Eye (tissue), 1 donor: ENCODE data around the gene NFIA.
A peak's percentile ranks its signal among the peaks of the same experiment; 100 is the strongest.

ENCODE experiments used
- DNase-seq: peaks from one replicate; pipeline ENCODE4 v3.0.0-alpha.2; 2015

The NFIA gene

DNA sequence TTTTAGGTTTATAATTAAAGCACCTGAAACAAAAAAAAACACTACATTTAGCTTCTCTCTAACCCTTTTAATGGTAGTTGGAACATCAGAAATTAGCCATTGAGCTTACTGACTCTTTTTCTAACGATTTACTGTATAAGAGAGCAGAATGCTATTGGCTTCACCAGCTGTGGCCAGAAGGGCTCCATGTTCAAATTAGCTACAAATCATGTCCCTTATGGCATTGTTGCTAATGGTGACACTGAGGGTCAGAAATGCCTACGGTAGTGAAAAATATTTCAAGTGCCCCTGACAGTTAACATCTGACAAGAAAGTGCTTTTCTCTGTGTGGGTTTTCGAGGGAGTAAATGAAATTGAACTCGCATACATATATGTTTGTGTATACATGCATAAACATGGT is 232.7 kb downstream of the NFIA start:
- DNase-seq, result peak; percentile 30

DNA sequence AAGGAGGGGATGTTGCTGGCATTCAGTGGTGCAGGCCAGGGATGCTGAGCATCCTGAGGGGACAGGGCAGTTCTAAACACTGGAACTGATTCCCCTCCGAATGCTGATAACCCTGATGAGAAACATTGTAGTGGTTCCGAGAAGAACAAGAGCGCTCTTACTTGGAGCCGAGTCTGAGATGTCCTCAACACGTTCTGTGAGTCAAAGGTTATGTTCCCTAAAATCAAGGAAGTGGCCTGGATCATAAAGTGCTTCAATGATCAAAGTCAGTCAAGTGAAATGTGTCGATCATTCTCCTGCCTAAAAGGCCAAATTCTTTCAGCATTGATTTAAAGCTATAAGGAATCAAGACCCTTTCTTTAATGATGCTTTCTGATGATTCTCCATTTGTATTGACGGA is 234.1 kb downstream of the NFIA start:
- DNase-seq, result no peak

DNA sequence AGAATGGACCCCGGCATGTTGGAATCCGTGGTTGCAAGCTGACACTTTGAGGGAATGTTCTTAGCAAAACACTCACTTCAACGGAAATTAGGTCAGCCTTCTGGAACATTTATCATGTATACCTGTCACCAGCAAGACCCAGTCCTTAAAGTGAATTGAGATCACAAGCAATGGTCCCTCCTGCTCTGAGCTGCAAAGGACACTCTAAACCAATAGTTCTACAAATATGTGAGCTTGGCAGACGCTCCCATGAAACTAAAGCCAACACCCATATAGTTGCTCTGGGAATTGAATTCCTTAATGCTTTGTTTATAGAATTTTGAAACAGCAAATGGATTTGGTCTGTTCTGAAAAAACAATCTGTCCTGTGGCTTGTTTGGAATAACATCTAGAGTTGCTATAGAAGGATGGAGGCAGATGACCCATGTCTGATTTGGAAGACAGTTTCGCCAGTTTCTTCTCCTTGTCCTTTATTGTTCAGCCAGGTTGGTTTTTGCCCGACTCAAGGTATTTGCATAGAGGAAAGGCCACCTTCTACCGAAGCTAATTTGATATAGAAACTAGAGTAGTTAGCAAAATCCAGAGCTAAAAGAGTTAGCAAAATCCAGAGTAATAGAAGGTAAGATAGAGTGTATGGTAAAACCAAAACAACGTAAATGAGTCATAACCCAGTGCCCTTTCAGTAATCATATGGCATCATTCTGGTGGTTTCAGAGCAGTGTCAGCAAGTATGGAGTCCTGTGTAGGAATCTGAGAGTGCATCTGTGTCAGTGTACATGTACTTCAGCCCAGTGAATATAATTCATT is 236.2 kb downstream of the NFIA start:
- DNase-seq, result peak; percentile 51

DNA sequence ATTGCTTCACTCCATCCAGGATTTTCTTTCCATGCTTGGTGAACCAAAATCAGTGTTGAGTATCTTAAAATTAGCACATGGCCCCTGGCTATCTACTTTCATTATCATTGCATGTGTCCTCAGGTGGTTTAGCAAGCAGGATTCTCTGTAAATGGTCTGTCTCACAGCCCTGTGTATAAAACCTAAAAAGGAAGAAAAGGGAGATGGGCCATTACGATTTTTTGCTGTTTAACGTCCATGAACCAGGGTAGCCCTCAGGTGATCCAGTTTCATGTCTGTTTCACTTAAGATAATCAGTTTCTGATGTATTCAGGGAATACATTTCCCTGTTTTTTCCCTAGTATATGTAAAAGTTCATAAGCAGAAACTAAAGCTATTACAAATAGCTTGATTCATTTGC is 238.2 kb downstream of the NFIA start:
- DNase-seq, result no peak

DNA sequence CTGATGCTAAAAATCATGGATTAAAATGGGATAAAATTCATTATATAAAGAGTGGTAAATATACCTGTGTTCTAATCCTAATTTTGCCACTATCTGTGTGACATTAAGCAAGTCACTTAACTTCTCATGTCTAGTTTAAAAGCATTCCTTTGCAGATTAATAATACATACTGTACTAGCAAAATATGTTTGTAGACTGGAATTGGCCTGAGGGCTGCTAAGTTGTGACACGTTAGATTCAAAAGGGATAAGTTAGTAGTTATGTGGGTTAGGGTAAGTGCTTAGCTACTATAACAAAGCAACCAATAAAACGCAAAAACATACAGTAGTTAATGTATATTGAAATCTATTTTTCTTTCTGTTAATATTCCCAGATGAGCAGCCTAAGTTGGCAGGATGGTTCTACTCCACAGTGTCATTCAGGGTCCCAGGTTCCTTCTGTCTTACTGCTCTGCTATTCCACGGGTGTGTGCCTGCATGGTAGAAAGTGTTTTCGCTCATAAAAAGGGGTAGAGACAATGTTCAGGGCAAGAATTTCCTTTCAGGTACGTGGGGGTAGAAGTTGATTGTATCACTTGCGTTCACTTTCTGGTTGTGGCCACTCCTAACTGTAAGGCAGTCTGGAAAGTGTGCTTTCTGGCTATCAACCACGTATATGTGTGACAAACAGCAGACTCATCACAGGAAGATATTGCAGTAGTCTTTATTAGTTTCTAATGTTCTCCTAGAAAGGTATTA is 239.8 kb downstream of the NFIA start:
- no peak for DNase-seq

DNA sequence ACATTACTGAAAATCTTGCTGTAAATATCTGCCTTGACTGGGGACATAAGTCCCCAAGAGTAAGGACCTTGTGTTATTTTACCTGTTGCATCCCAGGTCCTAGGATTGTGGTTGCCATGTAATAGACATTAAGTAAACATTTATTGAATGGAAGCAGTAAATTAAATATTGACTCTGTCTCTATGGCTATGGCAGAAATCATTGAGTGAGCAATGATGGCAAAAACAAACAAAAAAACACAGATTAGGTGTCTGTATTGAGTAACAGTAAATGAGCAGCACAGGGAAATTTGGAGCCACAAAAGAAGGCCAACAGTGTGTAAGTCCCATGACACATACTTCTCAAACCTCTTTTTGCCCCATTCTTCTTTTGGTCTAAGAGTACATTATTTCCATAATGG is 240.4 kb downstream of the NFIA start:
- DNase-seq, result no peak

DNA sequence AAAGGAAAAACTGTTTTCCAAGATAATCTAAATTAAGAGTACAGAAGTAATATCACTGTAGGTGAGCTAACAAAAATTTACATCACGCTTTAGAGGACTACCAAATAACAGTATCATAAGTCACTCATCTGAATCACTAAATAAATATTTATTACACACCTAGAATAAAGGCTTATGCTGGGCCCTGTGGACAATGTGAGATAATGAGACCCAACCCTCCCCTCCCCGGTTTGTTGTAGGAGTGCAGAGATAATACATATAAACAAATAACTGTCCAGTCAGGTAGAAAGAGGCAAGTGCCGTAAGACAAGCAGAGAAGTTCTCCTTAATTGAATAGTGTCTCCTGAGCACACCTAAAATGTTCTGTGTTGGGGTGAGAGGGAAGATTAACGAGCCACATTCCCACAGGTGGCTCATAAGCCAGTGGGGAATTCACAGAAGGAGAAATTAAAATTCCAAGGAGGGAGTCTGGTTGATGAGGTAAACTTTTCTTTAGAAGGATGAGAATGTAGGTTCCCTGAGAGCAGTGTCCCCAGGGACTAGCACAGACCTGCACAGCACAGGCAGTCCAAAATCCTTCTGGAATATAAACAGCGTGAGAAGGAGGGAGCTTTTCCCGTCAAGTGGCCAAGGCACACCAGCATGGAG is 241.4 kb downstream of the NFIA start:
- DNase-seq, result no peak

DNA sequence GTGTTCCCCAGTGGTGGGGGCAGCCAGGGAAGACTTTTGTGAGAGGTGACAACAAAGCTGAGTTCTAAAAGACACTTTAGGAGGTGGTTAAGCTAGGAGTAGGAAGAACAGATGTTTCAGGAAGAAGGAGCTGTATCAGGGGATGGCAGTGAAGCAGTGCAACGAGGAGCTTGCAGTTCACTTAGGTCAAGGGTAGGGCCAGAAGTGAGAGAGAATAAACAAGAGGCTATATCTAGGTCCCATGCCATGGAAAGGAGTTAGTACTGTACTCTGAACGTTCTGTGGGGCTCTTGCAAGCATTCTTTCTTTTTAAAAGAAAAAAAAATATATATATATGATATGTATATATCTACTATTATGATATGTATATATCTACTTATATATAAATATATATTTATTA is 244.4 kb downstream of the NFIA start:
- no peak for DNase-seq

DNA sequence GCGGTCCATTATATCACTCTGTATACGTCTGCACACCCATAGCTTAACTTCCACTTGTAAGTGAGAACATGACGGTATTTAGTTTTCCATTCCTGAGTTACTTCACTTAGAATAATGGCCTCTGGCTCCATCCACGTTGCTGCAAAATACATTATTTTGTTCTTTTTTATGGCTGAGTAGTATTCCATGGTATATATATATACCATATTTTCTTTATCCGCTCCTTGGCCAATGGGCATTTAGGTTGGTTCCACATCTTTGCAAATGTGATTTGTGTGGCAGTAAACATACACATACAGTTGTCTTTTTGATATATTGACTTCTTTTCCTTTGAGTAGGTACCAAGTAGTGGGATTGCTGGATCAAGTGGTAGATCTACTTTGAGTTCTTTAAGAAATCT is 245.1 kb downstream of the NFIA start:
- no peak for DNase-seq

DNA sequence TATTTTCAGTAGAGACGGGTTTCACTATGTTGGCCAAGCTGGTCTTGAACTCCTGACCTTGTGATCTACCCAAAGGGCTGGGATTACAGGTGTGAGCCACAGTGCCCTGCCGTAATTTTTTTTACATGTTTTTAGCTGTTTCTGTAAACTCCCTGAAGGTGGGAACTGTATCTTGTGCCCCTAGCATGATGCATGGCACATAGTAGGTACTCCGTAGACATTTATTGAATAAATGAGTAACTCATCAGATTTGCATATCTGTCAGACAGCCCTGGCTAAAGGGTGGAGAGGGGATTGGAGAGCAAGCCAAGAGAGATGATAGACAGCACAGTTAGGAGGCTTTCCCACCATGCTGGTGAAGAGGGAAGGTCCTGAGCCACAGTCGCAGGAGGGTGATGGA is 247.2 kb downstream of the NFIA start:
- no peak for DNase-seq

DNA sequence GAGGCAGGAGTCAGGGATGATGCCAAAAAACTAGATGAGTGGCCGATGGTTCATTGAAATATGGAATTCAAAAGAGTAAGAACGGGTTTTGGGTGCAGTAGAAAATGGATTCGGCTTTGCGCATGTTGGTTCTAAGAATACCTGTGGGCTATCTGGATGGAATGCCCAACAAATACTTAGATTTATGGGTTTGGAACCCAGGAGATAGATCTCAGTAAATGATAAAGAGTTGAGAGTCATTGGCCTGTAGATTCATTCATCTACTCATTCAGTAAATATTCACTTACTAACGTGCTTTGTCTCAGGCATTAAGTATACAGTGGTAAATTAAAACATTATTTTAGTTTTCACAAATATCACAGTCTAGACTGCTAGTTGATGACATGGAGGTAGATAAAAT is 247.7 kb downstream of the NFIA start:
- DNase-seq, result no peak

DNA sequence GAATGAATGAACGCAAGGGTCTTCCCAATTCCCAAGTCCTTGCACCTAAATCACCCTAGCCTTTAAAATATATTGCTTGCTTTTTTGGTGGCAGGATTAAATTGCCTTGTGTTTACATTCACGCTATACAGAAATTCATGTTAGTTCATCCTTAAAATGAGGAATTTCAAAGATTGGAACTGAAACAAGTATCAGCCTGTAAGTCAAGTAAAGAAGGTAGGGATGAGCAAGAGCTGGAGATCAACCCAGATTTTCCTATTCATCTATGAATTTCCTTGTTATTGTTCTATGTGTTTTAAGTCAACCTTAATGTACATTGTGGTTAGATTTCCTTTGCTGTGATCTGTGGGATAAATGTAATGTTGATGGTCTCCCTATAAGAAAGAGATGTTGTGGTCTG is 248.2 kb downstream of the NFIA start:
- no peak for DNase-seq

DNA sequence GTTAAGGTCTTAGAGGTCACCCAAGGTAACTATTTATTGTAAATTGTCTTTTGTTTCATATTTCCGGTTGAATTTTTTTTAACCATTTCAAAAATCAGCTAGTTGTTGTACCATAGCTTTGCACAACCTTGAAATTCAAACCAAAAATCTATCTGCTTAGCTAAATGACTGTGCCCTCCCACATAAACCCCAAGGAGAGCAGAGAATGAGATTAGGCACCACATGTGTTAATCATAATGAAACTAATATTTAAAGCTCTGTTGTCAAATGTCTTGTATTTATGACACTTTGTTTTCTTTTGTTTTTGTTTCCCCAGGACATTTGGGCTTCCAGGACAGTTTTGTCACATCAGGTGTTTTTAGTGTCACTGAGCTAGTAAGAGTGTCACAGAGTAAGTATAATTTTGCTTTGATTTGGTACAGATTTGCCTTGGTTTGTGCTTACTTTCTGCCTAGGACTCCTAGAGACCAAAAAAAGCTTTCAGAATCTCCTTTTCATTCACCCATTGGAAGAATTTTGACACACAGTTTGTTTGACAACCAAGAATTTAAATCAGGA is 249.9 kb downstream of the NFIA start:
- DNase-seq, result no peak

DNA sequence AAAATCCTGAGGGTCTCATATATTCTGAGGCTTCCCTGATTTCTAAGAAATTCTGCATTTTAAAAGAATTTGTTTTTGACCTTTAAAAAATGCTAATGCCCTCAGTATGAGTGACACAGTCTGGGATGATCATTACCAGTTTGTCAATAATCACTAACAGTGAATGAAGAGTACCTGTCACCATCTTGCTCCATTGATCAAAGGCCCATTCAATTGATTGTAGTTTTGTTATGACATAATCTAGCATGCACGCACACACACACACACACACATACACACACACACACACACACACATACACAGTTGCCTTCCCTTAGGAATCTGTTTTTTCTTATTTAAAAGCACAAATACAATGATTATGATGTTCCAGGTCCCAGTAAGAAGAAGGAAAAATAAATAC is 250.4 kb downstream of the NFIA start:
- no peak for DNase-seq

DNA sequence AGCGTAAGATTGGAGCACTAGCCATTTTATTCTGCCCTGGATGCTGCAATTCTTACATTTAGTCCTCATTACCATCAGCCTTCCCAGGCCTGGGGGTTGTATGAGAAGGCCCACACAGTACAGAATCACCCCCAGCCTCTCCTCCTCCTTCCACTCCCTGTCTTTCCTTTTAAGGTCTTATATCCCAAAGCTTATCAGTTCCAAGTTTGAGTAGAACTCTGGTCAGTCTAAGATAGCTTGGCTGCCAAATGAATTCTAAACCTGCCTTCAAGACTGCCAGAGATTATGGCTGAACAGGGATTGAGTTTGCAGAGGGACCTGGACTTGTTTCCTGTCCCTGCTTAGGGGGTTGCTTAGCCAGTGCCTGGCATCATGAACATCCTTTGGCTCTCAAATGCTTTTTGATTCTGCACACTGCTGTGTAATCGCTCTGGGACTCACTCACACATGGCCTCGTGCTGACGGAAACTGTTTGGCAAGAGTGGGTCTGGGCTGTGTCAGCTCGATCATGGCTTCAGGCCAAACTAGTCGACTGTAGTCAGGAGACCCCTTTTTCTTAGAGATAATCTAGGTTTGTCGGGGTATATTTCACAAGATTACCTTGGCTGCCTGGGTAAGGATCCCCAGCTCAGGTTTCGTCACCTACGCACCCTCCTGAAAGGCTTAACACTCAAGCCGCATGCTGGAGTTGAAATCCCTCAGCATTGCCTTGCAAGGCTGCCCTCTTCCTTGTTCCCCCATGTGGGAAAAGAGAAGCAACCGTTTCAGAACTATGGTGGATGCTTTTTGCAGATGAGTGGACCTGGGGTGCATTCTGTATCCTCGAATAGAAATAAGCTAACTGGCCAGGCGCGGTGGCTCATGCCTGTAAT is 252.6 kb downstream of the NFIA start:
- DNase-seq, result peak; percentile 21

DNA sequence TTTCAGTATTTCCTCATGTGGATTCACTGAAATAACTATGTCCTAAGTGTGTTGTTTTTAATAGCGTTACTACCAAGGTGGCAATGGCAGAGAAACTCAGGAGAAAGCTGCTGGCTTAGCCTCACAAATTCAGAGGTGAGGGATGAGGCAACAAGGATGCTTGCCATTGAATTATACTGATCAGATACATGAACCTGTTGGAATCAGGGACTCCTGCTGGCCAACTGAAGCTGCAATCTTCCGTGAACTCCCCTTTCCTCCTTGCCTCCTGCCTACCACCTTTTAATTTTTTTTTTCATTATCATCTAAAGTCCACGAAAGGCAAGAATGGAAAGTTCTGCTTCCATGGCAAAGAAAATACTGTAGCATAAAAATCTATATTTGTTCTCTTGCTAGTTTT is 254.7 kb downstream of the NFIA start:
- DNase-seq, result no peak

DNA sequence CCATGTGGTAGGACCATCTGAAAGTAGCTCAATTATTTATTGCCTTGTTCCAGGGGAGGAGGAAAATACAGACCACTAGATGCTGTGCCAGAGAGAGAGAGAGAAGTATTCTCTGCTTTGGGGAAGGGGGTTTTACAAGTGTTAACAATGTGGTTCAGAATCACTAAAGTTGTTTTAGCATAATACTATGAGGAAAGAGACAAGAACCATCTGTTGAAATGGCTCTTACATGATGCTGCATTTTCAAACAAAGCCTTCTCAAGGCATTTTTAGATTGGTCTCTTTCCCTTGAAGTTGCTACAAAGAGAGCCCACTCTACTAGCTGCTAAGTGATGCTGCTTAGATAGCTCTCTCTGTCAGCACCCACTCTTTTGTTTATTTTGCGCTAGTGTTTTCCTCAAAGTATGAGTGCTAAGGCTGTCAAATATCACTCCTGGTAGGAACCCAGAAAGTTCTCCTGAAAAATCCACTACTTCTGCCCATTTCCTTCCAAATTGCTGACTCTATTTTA is 255.1 kb downstream of the NFIA start:
- DNase-seq, result peak; percentile 57

DNA sequence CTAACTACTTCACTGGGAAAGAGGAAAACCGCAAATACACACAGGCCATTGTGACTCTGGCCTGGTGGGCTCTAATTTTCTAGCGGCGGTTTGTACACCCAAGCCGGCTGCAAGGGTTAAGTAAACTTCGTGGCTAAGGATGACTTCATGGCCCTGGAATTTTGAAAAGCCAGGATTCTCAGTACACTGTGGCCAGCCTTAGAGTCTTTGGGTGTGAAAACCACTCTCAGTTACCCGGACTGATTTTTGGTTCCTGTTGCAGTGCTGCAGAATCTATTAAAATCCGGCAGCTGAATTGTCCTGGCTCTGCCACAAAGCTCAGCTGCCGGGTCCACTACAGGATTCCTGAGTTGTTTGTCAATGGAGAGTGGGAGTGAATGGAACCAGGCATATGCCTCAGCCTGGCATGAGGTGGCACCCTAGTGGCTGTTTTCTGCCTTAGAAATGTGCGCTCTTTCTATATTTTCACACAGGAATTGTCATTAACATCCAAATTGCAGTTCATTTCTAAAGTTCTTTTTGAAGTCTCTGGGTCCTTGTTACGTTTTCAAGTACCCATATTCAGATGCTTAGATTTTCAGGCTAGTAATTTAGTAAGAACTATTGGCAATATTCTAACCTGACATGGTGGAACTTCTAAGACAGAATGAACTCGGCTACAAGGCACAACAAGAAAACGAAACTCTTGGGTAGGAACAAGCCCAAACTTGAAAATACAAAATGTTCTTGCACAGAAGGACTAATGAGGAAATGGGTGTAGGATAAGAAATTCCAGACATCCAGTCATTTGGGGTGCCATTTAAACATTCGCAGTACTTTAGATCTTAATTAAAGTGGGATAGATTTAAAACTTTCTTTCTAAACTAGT is 255.9 kb downstream of the NFIA start:
- DNase-seq, result peak; percentile 85

DNA sequence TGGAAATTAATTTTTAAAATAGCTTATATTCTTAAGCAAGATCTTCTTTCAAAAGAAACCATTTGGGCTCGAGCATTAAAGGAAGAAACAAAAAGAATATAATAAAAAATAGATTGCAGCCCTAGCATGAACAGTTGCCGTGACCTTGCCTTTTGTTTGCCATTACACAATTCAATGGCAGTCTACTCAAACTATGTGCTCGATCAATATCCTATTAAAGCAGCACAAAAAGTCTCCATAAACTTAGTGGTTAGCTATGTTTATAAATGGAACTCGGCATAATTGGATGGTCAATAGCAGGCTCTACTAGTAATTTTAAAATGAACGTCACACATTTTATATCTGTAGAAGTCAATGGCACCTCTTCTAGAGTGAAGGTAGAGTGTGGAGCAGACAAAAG is 256.5 kb downstream of the NFIA start:
- DNase-seq, result no peak

DNA sequence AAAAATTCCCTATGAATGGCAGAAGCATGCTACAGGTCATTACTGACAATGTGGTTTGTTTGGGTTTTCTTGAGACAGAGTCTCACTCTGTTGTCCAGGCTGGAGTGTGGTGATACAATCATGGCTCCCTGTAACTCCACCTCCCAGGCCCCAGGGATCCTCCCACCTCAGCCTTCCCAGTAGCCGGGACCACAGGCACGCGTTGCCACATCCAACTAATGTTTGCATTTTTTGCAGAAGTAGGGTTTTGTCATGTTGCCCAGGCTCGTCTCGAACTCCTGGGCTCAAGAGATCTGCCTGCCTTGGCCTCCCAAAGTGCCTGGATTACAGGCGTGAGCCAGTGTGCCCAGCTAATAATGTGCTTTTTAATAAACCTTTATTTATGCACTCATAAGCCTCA is 259.1 kb downstream of the NFIA start:
- DNase-seq, result no peak

DNA sequence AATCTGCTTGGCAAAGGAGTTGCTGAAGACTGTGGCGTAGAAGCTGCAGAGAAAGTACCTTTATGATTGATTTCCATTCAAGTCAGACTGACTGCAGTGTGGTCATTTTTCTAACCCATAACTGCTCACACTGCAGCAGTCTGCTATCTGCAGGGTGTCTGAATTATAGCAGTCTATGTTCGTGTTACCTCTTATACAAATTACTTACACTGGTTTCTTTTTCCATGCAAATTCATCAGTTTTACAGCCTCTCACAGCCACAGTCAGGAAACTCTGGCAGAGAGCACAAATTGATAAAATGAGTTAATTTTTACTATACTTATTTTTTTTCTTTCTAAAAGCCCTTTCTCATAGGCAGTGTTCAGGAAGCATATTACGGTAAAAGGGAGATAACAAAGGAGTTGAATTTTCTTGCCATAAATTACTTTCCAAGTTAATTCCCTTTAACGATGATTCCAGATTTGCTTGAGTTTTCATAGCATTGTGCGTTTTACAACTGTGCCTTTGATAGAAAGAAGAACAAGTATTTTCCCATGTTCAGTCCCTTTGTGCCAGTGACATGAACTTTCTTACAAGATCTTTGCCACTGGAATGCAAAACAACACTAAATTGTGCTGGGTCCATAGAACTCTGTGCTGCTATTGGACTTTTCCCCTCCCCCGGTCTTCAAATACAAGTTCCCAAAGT is 261.5 kb downstream of the NFIA start:
- peak; percentile 20 for DNase-seq
